IMR-90 (cell line): ENCODE measurements around the gene SGCE.

Source experiments
- CEBPB ChIP-seq: IDR thresholded peaks from 2 replicates; pipeline ENCODE4 v1.6.1; 2012; ENCODE audit warnings: low read depth, low read length, improper control_type of control experiment
- MAZ ChIP-seq: IDR thresholded peaks from 2 replicates; pipeline ENCODE4 v1.6.1; 2012; ENCODE audit warnings: low read depth, mild to moderate bottlenecking, low read length, improper control_type of control experiment, moderate library complexity, borderline replicate concordance

- TF ChIP-seq MAZ (no peak), CEBPB (no peak)
These were observed 34.8 kb downstream of the SGCE start for GRCh38 chr7:94621120-94621519.
